ENCODE data around the gene ELMOD1.

ELMOD1 gene

GRCh38 chr11:107688322-107688918 is 97.5 kb downstream of the ELMOD1 start:
- no peaks in the 10 kb centered on the region for H3K27me3 ChIP-seq (replicated peaks; ENCODE audit: control insufficient read depth, insufficient read depth, low read length)
- TF ChIP-seq CTCF (IDR thresholded peaks at IDR 0.05; ENCODE audit: insufficient read depth, low read length, poor library complexity, severe bottlenecking), result no peak
- no peaks in the 10 kb centered on the region for H3K36me3 ChIP-seq (ENCODE audit: control insufficient read depth, insufficient read depth, low read length)
- no peak overlapping the region for H3K4me3 ChIP-seq (replicated peaks; ENCODE audit: low read depth, low read length)
- no peak for DNase-seq (ENCODE audit: extremely low read depth, insufficient read length)

- Histone ChIP-seq H3K27me3 (replicated peaks; ENCODE audit: control insufficient read depth, insufficient read depth, low read length) (no peaks in the 10 kb centered on the region), H3K4me3 (replicated peaks; ENCODE audit: low read depth, low read length) (no peak overlapping the region), H3K36me3 (ENCODE audit: control insufficient read depth, insufficient read depth, low read length) (no peaks in the 10 kb centered on the region)
- no peak for DNase-seq (ENCODE audit: extremely low read depth, insufficient read length)
- TF ChIP-seq CTCF (IDR thresholded peaks at IDR 0.05; ENCODE audit: insufficient read depth, low read length, poor library complexity, severe bottlenecking), result peak; percentile 60
Measured at GRCh38 chr11:107689317-107690202, 98.6 kb downstream of the ELMOD1 start.

GRCh38 chr11:107691000-107691750 is 100.2 kb downstream of the ELMOD1 start:
- TF ChIP-seq CTCF (IDR thresholded peaks at IDR 0.05; ENCODE audit: insufficient read depth, low read length, poor library complexity, severe bottlenecking), result no peak
- Histone ChIP-seq H3K27me3 (replicated peaks; ENCODE audit: control insufficient read depth, insufficient read depth, low read length) (no peaks in the 10 kb centered on the region), H3K36me3 (ENCODE audit: control insufficient read depth, insufficient read depth, low read length) (no peaks in the 10 kb centered on the region), H3K4me3 (replicated peaks; ENCODE audit: low read depth, low read length) (no peak overlapping the region)
- no peak for DNase-seq (ENCODE audit: extremely low read depth, insufficient read length)

- H3K27me3 ChIP-seq (replicated peaks; ENCODE audit: control insufficient read depth, insufficient read depth, low read length), result peaks cover 1% of the 10 kb centered on the region; the same call in 1 of the 2 replicates
- no peak for TF ChIP-seq CTCF (IDR thresholded peaks at IDR 0.05; ENCODE audit: insufficient read depth, low read length, poor library complexity, severe bottlenecking)
- H3K36me3 ChIP-seq (ENCODE audit: control insufficient read depth, insufficient read depth, low read length), result no peaks in the 10 kb centered on the region
- H3K4me3 ChIP-seq (replicated peaks; ENCODE audit: low read depth, low read length), result no peak overlapping the region
- DNase-seq (ENCODE audit: extremely low read depth, insufficient read length), result no peak
Measured at GRCh38 chr11:107695446-107695845, 104.5 kb downstream of the ELMOD1 start.

- Histone ChIP-seq H3K27me3 (replicated peaks; ENCODE audit: control insufficient read depth, insufficient read depth, low read length) (peaks cover 1% of the 10 kb centered on the region; the same call in 1 of the 2 replicates), H3K36me3 (ENCODE audit: control insufficient read depth, insufficient read depth, low read length) (no peaks in the 10 kb centered on the region), H3K4me3 (replicated peaks; ENCODE audit: low read depth, low read length) (no peak overlapping the region)
- no peak for DNase-seq (ENCODE audit: extremely low read depth, insufficient read length)
- no peak for TF ChIP-seq CTCF (IDR thresholded peaks at IDR 0.05; ENCODE audit: insufficient read depth, low read length, poor library complexity, severe bottlenecking)
Measured at GRCh38 chr11:107696140-107696539, 105.2 kb downstream of the ELMOD1 start.
